ENCODE data around the gene CBLB. TPM values are rescaled to one million over a fixed set of nuclear protein-coding genes. Genes with fewer than 3 reads are reported as not detected.

The CBLB gene
- total RNA-seq, 1 donor from 2014 or later: 45.9 TPM

- Histone ChIP-seq H3K9me3 (ENCODE audit: insufficient read depth, low read depth, low read length) (no peaks in the 10 kb centered on the region), H3K27ac (ENCODE audit: low read depth, low read length) (no peak overlapping the region), H3K4me1 (ENCODE audit: insufficient read depth, low read length) (no peaks in the 10 kb centered on the region), H3K4me2 (ENCODE audit: low read length) (no peak overlapping the region), H3K36me3 (ENCODE audit: insufficient read depth, low read length) (no peaks in the 10 kb centered on the region), H3K27me3 (ENCODE audit: insufficient read depth, low read length) (no peaks in the 10 kb centered on the region), H3K4me3 (ENCODE audit: insufficient read depth, low read depth, low read length) (no peak overlapping the region), H2AFZ (ENCODE audit: low read depth, low read length) (no peak overlapping the region), H3K79me2 (ENCODE audit: insufficient read depth, low read length) (no peaks in the 10 kb centered on the region), H4K20me1 (ENCODE audit: insufficient read depth, low read length) (no peaks in the 10 kb centered on the region), H3K9ac (ENCODE audit: low read length) (no peak overlapping the region)
- no peaks in the 10 kb centered on the region for H3K9me3 Mint-ChIP-seq (ENCODE audit: unreplicated experiment)
- H3K27me3 Mint-ChIP-seq (ENCODE audit: low read depth, unreplicated experiment): no peaks in the 10 kb centered on the region
- no peaks in the 10 kb centered on the region for H3K36me3 Mint-ChIP-seq (ENCODE audit: low read depth, unreplicated experiment)
- no peak for TF ChIP-seq CTCF (IDR thresholded peaks at IDR 0.05; ENCODE audit: insufficient read depth, low read depth, low read length)
- no peak for TF ChIP-seq EZH2 (IDR thresholded peaks at IDR 0.05; ENCODE audit: insufficient read depth, low read length)
- DNase-seq (ENCODE audit: low read depth): no peak
- H3K4me1 Mint-ChIP-seq (ENCODE audit: low read depth, unreplicated experiment): peaks cover 22% of the 10 kb centered on the region
- H3K27ac Mint-ChIP-seq (ENCODE audit: unreplicated experiment): no peak overlapping the region
- no peak overlapping the region for H3K4me3 Mint-ChIP-seq (ENCODE audit: unreplicated experiment)
- FAIRE-seq: no peak
Measured at GRCh38 chr3:105616374-105617121, 252.3 kb downstream of the CBLB start.

- peaks cover 22% of the 10 kb centered on the region for H3K4me1 Mint-ChIP-seq (ENCODE audit: low read depth, unreplicated experiment)
- Histone ChIP-seq H3K4me1 (ENCODE audit: insufficient read depth, low read length) (no peaks in the 10 kb centered on the region), H3K27ac (ENCODE audit: low read depth, low read length) (no peak overlapping the region), H3K9ac (ENCODE audit: low read length) (no peak overlapping the region), H3K4me3 (ENCODE audit: insufficient read depth, low read depth, low read length) (no peak overlapping the region), H2AFZ (ENCODE audit: low read depth, low read length) (no peak overlapping the region), H4K20me1 (ENCODE audit: insufficient read depth, low read length) (no peaks in the 10 kb centered on the region), H3K27me3 (ENCODE audit: insufficient read depth, low read length) (no peaks in the 10 kb centered on the region), H3K4me2 (ENCODE audit: low read length) (no peak overlapping the region), H3K36me3 (ENCODE audit: insufficient read depth, low read length) (no peaks in the 10 kb centered on the region), H3K9me3 (ENCODE audit: insufficient read depth, low read depth, low read length) (no peaks in the 10 kb centered on the region), H3K79me2 (ENCODE audit: insufficient read depth, low read length) (no peaks in the 10 kb centered on the region)
- no peak overlapping the region for H3K27ac Mint-ChIP-seq (ENCODE audit: unreplicated experiment)
- H3K27me3 Mint-ChIP-seq (ENCODE audit: low read depth, unreplicated experiment): no peaks in the 10 kb centered on the region
- TF ChIP-seq CTCF (IDR thresholded peaks at IDR 0.05; ENCODE audit: insufficient read depth, low read depth, low read length): no peak
- no peak for TF ChIP-seq EZH2 (IDR thresholded peaks at IDR 0.05; ENCODE audit: insufficient read depth, low read length)
- H3K9me3 Mint-ChIP-seq (ENCODE audit: unreplicated experiment): no peaks in the 10 kb centered on the region
- H3K4me3 Mint-ChIP-seq (ENCODE audit: unreplicated experiment): no peak overlapping the region
- no peaks in the 10 kb centered on the region for H3K36me3 Mint-ChIP-seq (ENCODE audit: low read depth, unreplicated experiment)
- no peak for FAIRE-seq
- no peak for DNase-seq (ENCODE audit: low read depth)
Measured at GRCh38 chr3:105615814-105616213, 253.0 kb downstream of the CBLB start.

All from astrocyte (in vitro differentiated cells and primary cell).